Activated CD4-positive, alpha-beta T cell treated with anti-CD3 and anti-CD28 coated beads, Interleukin-2, Interleukin-6, amounts not matched to agents 100 ng/mL and 50 ng/mL, durations not matched to agents 16 hours and 8 hours (primary cell): Measurements from ENCODE around the gene ANKZF1.

Experiments used
- DNase-seq: peaks from one replicate; pipeline ENCODE4 v3.0.0-alpha.2; 2020

Gene ANKZF1

DNA sequence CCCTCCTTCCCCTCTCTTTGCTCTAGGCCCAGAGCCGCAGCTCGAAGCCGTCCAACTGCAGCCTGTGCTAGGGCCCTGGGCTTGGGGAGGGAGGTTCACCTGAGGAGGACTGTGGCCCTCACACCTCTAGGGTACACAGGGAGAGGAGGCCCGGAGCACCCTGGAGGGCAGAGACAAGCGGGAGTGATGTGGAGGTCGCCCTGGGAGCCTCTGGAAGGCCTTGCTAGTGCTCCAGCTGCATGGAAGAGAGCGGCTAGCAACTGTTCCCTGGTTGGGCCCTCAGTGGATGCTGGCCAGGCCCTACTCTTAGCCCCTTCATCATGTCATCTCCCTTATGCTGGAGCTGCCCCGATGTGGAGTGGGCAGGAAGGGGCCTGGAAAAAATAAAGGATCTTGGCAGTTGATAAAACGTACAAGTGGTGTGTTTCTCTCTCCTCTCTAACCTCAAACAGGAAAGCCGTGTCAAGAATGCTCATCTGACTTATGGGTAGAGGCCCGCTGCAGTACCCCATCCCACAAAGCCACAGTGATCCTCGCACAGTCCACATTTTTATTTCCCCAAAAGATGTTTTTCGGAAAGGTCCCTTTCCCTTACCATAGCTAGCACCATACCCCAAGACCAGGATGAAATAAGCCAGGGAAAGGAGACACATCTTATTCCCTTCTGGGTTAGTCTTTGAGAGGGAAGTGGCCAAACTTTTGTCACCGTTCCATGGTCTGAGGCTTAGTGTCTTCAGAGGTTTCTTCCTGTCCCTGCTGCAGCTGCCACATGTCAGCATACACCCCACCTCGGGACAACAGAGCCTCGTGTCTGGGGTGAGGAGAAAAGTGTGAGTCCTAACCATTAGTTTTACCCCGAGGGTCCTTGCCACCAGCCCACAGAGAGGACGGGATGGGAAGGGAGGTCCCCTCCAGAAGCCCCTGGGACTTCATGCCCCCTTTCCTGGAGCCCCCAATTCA lies 20.1 kb upstream of the ANKZF1 start:
- DNase-seq = no peak

DNA sequence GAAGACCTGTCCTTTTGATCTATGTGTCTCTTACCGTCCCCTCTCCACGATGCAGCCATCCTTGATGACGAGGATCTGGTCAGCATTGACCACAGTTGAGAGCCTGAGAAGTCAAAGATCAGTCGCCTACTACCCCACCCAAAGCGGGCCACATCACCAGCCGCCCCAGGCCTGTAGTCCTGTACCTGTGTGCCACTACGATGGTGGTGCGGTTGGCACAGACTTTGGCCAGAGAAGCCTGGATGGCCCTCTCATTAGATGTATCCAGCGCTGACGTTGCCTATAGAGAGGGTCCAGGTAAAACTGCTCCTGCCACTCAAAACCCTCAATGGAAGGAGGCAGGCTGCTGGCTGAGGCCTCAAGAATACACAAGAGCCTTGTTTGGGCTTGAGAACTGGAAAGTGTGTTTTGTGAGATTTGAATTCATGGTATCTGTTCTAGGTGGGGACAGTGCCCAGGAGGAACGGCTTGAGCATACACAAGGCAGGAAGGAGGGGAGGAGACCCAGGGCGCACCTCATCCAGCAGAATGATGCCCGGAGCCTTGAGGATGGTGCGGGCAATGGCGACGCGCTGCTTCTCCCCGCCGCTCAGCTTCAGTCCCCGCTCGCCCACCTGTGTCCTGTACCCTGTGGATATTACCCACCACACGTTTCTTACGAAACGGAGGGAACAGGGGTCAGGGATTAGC lies 19.3 kb upstream of the ANKZF1 start:
- no peak for DNase-seq

DNA sequence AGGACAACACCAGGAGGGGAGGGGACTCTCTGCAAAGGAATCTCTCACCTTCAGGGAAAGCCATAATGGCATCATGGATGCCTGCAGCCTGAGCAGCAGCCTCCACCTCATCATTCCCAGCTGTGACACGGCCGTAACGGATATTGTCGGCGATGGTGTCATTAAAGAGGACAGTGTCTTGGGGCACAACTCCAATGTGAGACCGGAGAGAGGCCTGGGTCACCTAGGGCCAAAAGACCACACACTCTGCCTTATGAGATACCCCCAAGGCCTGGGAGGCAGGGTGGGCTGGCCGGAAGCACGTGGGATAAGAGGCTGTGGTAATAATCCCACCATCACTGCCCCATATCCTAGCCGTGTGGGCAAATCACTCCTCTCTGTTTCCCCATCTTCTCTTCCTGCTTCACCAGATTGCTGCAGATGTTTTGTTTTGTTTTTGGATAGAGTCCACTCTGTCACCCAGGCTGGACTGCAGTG lies 18.7 kb upstream of the ANKZF1 start:
- DNase-seq = no peak

DNA sequence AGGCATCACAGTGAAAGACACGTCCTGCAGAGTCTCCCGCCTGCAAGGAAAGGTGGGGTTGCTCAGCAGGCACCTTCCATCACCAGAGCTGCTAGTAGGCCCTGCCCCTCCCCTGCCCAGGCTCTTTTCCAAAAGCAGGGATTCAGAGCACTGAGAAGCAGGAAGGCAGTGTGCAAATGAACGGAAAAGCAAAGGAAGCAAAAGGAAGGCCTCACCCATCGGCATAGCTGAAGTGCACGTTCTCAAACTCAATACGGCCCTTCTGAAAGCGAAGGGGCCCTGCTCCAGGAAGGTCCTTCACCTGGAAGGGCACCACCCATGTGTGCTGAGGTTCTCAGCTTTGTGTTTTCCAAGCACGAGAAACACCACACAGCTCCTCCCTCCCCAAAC lies 16.6 kb upstream of the ANKZF1 start:
- no peak for DNase-seq

DNA sequence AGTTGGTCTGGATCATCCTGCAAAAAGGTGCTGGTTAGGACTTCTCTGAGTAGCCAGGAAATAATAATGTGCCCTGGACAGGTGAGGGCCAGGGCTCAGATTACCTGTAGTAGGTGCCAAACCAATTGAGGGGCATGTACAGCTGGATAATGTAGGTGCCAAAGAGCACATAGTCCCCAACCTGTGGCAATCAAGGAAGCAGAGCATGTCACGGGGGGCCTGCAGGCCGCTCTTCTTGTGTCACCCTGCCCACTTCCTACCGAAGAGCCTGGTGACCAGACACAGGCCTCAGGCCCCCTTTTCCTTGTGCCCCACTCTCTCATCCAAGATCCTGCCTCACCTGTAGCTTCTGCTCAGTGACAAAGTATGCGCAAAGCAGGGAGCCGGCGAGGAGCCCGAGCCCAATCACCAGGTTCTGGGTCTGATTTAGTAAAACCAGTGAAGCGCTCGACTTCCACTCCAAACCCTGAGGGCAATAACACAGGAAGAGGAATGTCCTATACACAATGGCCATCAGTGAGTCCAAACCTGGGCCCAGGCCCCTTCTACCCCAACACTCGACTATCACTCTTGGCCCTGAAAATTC lies 16.0 kb upstream of the ANKZF1 start:
- DNase-seq = no peak

DNA sequence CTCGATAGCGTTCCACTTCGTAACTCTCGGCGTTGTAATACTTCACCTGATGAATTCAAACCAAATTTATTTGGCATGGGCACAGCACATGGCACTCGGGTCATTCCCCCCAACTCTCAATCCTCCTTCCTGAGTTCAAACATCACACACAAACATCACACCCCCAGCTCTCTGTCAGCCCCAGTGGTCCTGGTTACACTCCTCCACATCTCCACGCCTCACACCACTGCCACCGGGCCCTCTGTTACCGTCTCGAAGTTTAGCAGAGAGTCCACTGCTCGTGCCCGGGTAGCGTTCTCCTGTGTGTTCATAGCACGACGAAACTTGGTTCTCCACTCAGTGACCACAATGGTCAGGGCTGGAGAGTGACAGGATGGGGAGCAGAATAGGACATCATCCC lies 15.5 kb upstream of the ANKZF1 start:
- DNase-seq = no peak

DNA sequence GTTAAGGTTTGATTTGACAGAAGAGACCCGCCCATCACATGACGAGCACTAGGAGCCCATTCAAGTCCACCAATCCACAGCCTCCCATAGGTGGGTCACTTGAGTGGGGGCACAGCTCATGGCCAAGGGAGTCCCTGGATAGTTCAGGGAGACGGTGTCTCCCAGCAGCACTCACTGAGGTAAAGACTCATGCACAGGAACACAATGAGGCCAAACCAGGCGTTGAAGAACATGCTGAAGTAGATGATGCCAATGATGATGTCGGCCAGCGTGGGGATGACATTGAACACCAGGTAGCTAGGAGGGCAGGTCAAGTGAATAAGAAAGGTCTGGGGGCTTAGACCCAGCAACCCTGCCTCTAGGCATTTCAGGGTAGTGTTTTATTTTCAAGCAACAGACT lies 14.8 kb upstream of the ANKZF1 start:
- DNase-seq = no peak

DNA sequence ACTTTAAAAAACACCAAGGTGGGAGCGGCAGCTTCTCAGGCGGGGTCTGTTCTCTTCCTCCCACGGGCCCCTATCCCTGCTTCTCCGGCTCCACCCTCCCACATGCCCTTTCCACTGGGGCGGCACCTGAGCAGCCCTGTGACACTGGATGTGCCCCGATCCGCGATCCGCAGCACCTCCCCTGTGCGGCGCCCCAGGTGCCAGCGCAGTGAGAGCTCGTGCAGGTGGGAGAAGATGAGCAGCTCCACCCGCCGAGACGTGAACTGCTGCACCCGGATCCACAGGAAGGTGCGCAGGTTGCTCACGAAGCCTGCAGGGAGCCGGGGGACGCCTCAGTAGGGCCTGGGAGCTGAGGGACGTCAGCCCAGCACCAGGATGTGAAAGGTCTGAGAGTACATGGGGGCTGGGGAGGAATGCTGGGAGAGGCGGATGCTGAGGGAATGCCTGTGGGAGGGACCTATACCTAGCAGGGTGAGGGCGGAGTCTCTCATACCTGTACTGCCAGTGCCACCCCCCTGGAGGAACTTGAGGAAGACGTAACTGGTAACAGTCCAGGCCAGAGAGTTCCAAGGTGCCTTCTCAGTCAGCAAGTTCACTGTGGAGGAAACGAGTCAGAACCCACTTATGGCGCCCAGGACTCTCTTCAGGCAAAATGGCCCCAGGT lies 13.6 kb upstream of the ANKZF1 start:
- DNase-seq = no peak

DNA sequence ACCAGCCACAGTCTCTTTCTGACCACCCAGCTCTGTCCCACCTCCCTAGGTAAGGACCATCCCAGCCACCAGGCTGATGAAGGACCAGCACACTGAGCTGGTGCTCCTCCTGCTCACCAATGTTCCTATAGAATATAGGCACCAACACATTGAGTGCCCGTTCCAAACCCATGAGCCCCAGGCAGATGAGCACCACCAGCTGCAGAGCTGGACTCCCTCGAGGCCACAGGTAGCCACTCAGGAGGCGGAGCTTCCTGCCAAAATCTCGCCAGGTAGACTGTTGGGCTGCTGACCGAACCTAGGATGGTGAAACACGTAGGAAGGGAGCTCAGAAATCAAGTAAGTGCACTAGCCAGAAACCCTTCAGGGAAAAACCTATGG lies 13.1 kb upstream of the ANKZF1 start:
- DNase-seq = no peak

DNA sequence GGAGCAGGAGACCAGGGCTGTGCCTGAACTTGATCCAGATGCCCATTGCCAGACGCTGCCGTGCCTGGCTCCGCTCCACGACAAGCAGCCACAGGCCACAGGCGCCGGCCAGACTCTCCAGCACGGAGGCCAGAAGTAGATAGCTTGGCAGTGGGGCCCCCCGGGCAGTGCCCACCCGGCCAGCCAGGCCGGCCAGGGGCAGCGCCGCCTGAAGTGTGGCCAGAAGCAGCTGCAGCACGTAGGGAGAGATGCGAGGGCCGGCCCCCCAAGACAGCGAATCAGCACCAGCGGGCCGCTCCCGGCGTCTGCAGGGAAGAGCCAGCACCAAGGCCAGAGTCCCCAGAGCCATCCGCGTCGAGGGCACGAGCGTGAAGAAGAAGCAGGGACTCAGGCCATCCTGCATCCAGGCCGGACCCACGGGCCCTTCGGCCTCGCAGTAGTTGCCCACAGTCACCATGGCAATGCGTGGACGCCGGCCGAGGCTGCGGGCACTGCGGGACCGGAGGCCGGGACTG lies 11.3 kb upstream of the ANKZF1 start:
- no peak for DNase-seq

DNA sequence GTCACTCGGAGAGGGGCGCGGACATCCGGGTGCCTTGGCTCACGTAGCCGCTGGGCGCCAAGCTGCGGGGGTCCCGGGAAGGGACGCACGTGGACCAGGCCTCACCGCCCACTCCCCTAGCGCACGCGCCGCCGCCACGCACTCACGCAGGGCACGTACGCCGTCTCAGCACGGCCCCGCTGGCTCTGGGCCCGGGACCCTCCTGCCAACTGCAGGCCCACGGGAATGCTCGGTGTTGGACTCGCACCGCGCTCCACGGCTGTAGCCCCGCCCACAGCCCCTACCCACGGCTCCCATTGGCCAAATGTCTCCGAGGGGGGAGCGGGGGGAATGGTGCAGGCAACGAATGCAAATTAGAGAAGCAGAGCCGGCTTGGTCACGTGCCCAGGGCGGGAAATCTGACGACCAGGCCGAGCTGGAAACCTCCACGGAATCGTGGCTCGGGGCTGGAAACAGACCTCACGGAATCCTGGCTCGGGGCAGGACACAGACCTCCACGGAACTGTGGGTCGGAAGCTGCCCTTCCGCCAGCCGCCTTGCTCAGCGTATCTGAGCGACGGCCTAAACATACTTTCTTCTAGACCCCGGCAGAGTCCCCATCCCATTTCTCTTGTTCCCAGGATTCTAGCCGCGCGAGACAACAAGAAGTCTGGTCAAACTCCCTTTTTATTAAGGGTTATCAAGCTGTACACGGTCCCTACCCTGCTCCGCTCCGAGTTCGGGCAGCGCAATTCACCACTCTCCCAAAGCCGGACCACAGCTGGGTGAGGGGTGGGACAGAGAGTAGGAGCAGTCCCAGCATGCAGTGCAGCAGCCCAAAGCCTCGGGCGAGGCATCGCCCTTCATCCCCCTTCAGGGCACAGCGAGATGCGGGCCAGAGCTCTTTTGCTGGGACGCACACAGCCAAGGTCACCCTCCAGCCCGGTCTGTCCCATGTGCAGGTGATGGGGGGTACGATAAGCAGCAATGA lies 10.6 kb upstream of the ANKZF1 start, which contains the start of gene ABCB6:
ABCB6 (minus strand) TSS at position 227 of the 970 bp plus-strand sequence. CDS start 285 bp downstream, outside the sequence.
- peak; percentile 93 for DNase-seq

DNA sequence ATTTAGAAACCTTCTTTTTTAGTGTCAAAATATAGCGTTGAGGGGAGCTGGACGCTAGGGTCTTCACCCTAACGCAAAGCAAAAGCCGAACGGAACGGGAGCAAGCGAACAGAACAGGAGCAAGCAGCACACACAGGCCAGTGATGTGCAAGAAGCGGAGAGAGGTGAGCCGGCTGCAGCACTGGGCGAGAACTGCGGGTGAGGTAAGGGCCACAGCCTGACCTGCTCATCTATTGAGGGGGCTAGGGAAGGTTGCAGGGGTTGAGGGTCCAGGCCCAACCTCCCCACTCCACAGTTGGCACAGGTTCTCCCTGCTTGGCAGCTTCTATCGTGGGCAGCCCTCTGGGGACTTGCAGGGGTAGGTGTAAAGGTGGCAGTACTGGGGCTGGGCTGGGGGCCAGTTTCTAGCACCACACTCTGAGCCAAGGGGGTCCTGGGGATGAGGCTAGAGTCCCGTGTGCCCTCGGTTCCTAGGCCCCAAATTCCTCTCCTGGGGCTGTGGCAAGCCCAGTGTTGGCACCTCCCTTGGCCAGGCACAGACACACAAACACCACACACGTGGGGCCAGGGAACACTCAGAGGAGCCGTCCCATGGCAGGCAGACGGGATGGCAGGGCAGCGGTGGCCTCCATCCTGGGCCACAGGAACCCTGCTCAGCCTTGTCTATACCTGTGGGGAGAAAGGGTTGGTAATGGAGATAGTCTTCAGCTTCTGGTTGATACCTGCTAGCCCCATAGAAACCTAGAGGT lies 9.6 kb upstream of the ANKZF1 start:
- no peak for DNase-seq

DNA sequence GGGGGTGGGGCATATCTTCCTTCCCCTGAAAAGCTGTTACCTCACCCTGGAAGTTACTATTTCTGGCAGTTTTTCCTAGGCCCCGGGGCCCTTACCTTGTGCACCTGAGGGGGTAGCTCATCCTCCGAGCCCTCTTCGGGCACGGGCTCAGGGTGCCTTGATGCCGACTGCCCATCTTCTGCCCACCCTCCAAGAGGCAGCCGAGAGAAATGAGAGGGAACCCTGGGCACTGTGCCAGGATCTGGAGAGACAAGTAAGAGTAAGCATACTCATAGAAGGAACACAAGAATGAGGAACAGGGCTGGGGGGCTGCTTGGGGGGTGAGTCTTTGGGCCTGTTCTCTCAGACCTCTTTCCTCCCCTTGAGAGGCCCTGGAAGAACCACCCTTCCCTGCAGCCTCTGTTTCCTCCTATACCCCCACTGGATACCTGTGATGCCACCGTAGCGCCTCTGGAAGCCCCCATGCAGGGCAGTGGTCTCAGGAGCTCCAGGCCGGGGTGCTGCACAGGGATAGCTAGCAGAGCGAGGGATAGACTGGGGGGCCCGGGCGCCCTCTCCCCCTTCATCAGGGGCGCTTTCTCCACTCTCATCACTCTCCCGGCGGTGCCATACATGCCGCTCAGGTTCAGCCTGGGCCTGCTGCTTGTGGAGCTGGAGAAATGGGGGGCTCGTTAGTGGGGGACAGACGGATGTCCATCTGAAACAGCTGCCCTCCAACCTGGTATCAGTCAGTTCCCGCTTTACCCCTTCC lies 8.8 kb upstream of the ANKZF1 start:
- DNase-seq = no peak

DNA sequence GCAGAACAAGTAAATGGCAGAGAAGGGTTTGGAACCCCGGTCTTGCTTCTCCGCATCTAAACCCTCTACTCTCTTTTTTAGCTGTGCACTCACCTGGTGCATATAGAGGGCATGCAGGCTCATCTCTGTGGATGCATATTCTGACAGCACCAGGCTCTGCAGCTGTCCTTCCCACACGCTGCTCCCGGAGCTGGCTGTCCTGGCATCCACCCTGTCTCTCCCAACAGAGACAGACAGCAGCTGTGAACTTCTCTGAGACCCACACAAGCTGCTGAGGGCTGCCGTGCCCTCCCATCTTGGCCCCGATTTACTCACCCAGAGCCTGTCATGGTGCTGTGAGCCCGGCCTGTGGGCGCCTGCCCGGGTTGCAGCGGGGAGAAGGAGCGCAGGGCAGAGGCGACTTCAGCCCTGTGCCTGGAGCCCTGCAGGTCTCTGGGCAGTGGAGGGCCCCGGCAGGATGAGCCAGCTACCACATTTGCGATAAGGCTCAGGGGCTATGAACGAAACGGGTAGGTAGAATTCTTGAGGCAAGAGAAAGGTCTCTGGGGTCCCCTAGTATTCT lies 7.6 kb upstream of the ANKZF1 start:
- DNase-seq = no peak

DNA sequence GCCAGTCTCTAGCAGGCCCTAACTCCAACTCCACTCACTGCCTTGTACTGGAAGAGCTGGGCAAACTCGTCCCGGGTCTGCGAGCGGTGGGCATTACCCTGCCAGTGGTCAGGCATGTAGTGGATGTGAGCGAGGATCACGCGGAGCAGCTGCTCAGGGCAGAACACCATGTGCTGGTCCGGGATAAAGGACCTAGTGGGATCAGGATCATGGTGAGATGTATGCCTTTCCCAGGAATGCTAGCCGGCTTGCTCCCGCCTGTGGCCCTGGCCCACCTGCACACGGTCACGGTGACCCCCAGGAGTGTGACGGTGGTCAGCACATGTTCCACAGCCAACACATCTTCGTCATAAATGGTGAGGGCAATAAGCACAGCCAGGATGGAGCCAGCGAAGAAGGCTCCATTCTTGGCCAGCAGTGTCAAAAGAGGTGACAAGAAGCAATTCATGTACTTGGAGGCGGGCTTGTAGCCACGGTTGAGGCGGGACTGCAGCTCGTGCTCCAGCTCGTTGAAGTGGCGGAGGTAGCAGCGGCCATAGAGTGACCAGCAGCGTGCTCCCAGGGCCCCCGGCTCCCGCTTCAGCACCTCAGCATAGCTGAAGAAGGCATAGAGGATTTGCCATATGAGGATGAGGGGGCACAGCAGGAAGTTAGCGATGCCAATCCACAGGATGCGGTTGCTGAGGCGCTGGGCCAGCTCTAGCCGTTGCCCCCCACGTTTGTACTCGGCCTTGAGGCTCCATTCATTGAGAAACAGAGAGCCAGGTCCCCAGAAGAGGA lies 5.6 kb upstream of the ANKZF1 start:
- no peak for DNase-seq

DNA sequence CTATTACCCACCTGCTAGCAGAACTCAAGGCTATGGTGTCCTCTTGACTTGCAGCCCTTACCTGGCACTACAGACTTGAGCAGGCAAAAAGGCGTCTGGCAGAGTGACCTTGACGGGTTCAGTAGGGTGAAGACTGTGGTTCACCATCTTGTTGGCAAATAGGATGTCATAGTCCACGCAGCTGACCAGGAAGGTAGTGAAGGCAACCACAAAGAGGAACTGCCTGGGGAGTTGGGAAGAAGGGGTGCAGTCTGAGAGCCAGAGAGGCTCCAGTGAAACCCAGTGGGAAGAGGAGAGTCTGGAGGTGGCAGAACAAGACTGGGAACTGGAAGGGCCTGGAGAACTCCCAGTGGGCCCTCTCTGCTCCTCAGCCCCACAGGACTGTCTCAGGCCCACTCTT lies 4.3 kb upstream of the ANKZF1 start:
- no peak for DNase-seq

DNA sequence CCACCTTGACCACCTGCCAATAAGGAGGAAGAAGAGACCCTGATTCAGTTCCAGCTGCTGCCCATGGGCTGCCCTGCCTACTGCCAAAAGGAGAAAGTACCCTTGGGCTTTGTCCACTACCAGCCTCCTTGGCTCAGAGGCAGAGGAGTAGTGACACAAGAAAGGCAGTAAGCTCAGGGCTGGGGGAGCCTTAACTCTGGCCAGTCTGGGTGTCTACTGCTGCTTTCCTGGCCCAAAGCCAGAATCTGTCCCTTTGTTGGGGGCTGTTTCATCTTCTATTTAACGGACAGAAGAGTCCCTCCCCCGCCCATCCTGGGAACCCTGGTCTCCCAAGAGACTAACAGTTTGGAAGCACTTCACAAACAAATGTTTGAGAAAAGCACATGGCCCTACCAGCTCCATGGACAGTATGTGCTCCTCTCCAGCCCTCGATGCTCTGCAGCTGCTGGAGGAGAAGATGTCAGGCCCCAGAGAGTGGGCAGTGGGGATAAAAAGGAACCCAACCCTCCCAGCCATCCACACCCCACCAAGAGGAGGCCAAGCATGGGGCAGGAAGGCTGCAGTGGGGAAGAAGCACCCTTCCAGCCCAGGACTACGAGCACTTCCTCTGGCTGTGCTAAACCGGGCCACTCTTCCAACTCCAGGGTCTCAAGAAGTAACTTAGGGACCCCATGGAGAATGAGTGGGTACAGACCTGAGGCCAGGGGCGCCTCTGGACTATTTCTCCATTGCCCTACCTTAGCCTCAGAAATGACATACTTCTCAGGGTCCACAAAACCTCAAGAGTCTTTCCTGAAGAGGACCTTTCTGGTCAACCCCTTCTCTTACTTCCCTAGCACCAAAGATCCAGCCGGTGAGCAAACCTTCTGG lies 1.3 kb upstream of the ANKZF1 start:
- DNase-seq = no peak

DNA sequence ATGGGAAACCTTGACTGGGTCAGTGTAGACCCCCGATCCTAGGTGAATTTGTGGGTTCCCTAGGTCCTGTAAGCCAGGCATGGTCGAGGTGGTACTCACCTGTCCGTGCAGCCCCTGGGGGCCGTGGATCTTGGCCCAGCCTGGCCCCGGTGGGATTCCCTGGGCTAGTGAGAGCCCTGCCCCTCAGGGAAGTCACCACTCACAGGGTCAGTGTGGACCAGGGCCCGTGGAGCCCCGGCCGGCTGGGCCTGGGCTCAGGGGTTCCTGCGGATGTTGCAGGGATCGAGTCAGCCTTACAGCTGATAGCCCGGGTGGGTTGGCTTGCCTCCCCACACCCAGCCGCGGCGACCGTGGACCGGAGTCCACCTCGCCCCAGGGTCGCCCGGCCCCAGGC lies 698 bp upstream of the ANKZF1 start:
- no peak for DNase-seq
